Progenitor cell of endocrine pancreas (in vitro differentiated cells): ENCODE results near the gene ABCC2. TPM values are rescaled to one million over a fixed set of nuclear protein-coding genes. Genes with fewer than 3 reads are reported as not detected.

Source experiments
- DNase-seq: peaks from one replicate; pipeline ENCODE4 v3.0.0; 2021; ENCODE audit warnings: low spot score; ENCODE audit not compliant: unreplicated experiment
- H3K27ac Mint-ChIP-seq: 2 replicates; pipeline ENCODE4 v1.8.0; 2021; ENCODE audit warnings: mild to moderate bottlenecking, moderate library complexity, mixed read lengths
- H3K27me3 Mint-ChIP-seq: 2 replicates; pipeline ENCODE4 v1.8.0; 2021; ENCODE audit warnings: mixed read lengths
- H3K36me3 Mint-ChIP-seq: 2 replicates; pipeline ENCODE4 v1.8.0; 2022; ENCODE audit warnings: mixed read lengths; ENCODE audit not compliant: insufficient read depth
- H3K4me1 Mint-ChIP-seq: 2 replicates; pipeline ENCODE4 v1.8.0; 2021; ENCODE audit warnings: low read depth, mixed read lengths
- H3K4me3 Mint-ChIP-seq: 2 replicates; pipeline ENCODE4 v1.8.0; 2021; ENCODE audit warnings: low read depth, mild to moderate bottlenecking, moderate library complexity, mixed read lengths
- H3K9me3 Mint-ChIP-seq: 2 replicates; pipeline ENCODE4 v1.8.0; 2021; ENCODE audit warnings: low read depth, mixed read lengths
- total RNA-seq: library from RNA; stranded (reverse); gene quantifications from 2 replicates; pipeline ENCODE4 v1.2.1, GENCODE V29; 2021
- TF ChIP-seq, protein P1 (sequence below): fragments of 200-600 bp; sonication (generic); IDR thresholded peaks from one replicate; pipeline ENCODE4 v1.5.0; 2021; ENCODE audit warnings: antibody characterized with exemption, mild to moderate bottlenecking; ENCODE audit not compliant: unreplicated experiment

The ABCC2 gene
- total RNA-seq, 1 donor from 2014 or later: 0.89 TPM

DNA sequence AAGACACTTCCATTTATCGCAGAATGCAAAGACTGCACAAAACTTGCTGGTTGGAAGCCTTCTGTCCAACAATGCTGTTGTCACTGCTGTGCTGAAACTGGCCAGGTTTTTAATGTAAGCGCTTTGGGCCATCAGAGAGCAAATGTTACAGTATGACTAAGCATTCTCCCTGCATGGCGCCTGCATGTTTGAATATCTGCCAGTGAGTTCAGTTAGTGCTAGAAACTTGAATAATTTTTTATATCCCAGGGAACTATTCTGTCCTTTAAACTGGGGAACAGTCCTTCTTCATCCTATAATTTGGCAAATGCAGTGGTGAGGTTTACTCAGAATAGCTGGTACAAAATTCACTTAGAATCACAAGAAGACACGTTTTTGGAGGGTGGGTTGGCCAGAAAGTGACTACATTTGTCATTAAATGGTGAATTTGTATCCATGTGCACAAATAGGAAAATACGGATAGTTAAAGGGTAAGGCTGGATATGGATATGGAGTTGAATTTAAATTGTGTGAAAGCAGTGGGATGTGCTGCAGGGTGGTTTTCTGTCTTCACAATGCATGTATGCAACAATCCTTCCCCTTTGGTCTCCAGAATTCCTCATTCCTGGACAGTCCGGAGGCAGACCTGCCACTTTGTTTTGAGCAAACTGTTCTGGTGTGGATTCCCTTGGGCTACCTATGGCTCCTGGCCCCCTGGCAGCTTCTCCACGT lies 1.7 kb downstream of the ABCC2 start:
- no peak for DNase-seq
- Mint-ChIP-seq H3K4me3 (no peak overlapping the region), H3K36me3 (no peaks in the 10 kb centered on the region), H3K4me1 (peaks cover 2% of the 10 kb centered on the region), H3K27me3 (no peaks in the 10 kb centered on the region), H3K9me3 (peaks cover 3% of the 10 kb centered on the region), H3K27ac (no peak overlapping the region)
- TF ChIP-seq, protein P1, sequence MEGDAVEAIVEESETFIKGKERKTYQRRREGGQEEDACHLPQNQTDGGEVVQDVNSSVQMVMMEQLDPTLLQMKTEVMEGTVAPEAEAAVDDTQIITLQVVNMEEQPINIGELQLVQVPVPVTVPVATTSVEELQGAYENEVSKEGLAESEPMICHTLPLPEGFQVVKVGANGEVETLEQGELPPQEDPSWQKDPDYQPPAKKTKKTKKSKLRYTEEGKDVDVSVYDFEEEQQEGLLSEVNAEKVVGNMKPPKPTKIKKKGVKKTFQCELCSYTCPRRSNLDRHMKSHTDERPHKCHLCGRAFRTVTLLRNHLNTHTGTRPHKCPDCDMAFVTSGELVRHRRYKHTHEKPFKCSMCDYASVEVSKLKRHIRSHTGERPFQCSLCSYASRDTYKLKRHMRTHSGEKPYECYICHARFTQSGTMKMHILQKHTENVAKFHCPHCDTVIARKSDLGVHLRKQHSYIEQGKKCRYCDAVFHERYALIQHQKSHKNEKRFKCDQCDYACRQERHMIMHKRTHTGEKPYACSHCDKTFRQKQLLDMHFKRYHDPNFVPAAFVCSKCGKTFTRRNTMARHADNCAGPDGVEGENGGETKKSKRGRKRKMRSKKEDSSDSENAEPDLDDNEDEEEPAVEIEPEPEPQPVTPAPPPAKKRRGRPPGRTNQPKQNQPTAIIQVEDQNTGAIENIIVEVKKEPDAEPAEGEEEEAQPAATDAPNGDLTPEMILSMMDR: no peak

DNA sequence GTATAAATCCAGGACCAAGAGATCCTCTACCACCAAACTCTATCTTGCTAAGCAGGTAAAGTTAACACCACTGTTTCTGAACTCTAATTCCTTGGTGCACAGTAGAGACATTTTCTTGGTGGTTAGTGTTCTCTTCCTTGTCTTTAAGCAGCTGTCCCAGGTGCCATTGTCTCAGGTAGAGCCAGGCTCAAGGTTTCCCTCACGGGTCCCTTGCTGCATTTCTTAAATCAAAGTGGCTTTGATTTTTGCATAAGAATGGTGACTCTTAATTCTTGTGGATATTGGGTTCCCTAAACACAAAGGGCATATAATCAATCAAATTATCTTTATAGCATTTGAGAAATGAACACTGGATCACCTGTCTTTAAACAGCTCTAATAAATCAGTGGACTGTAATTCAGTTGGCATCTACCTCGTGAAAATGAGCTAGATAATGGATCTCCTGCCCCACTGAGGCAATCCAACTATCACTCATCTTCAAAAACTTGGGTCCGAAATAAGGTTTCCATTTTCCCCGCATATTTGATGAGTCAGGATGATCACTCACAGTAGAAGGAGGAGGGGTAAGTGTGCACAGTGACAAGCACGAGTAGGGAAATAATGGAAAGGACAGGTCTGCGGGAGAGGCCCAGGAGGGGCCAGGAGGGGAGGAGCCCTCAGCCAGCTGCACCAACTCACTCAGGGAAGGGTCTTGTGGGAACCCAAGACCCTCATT lies 2.4 kb downstream of the ABCC2 start:
- no peak for DNase-seq
- peaks cover 2% of the 10 kb centered on the region for H3K4me1 Mint-ChIP-seq
- H3K27ac Mint-ChIP-seq: no peak overlapping the region
- TF ChIP-seq, protein P1: no peak
- H3K36me3 Mint-ChIP-seq: no peaks in the 10 kb centered on the region
- no peak overlapping the region for H3K4me3 Mint-ChIP-seq
- H3K27me3 Mint-ChIP-seq: no peaks in the 10 kb centered on the region
- peaks cover 3% of the 10 kb centered on the region for H3K9me3 Mint-ChIP-seq

DNA sequence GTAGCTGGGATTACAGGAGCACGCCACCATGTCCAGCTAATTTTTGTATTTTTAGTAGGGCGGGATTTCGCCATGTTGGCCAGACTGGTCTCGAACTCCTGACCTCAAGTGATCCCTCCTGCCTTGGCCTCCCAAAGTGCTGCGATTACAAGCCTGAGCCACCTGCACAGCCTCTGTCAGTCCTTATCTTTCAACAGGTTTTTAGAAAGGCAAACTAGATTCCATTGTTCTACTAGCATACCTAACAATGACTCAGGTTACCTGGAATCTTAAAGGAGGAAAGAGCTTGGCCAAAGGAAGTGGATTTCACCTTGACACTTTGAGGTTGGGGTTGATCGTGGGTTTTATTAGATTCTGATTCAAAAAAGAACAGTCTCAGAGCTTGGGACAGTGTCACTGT lies 3.2 kb downstream of the ABCC2 start:
- Mint-ChIP-seq H3K4me3 (no peak overlapping the region), H3K27me3 (no peaks in the 10 kb centered on the region), H3K9me3 (peaks cover 3% of the 10 kb centered on the region), H3K36me3 (no peaks in the 10 kb centered on the region), H3K27ac (no peak overlapping the region), H3K4me1 (no peaks in the 10 kb centered on the region)
- TF ChIP-seq, protein P1: no peak
- DNase-seq: no peak

DNA sequence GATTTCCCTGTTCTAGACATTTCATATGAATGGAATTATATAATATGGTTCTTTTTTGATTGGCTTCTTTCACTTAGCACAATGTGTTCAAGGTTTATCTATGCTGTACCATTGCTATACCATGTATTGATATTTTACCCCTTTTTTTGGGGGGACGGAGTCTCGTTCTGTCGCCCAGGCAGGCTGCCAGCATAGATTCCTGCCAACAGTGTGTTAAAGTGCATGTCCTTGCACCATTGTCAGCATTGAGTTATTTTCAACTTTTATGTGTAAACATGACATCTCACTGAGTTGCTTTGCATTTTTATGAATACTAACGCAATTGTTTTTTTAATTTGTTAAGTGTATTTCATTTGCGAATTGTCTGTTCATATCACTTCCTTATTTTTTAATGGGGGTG lies 4.9 kb downstream of the ABCC2 start:
- H3K27ac Mint-ChIP-seq: no peak overlapping the region
- H3K9me3 Mint-ChIP-seq: peaks cover 3% of the 10 kb centered on the region
- no peaks in the 10 kb centered on the region for H3K4me1 Mint-ChIP-seq
- no peaks in the 10 kb centered on the region for H3K36me3 Mint-ChIP-seq
- TF ChIP-seq, protein P1: no peak
- H3K27me3 Mint-ChIP-seq: no peaks in the 10 kb centered on the region
- H3K4me3 Mint-ChIP-seq: no peak overlapping the region
- no peak for DNase-seq

DNA sequence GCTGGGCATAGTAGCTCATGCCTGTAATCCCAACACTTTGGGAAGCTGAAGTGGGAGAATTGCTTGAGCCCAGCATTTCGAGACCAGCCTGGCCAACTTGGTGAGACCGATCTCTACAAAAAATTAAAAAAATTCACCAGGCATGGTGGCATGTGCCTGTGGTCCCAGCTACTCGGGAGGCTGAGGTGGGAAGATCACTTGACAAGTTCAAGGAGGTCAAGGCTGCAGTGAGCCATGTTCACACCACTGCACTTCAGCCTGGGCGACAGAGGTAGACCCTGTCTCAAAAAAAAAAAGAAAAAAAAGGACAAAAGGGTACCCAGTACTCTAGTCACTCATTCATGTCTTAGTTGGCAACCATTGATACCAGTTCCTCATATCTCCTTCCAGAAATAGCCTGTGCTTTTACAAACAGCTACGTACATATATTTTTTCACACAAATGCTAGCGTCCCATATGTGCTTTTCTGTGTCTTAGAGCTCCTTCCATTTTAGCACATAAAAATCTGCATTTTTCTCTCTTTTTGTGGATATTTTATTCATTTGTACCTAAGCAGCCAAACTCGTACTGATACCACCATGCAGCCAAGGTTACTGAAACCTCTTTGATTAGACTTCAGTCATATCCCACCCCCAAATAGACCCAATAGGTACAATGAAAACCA lies 5.5 kb downstream of the ABCC2 start:
- TF ChIP-seq, protein P1: no peak
- Mint-ChIP-seq H3K36me3 (no peaks in the 10 kb centered on the region), H3K27me3 (no peaks in the 10 kb centered on the region)

More for the DNA sequence above, 5.5 kb downstream of the ABCC2 start:
- H3K9me3 Mint-ChIP-seq: peaks cover 3% of the 10 kb centered on the region
- H3K4me1 Mint-ChIP-seq: no peaks in the 10 kb centered on the region
- no peak overlapping the region for H3K27ac Mint-ChIP-seq
- no peak overlapping the region for H3K4me3 Mint-ChIP-seq
- DNase-seq: no peak
